Retinal pigment epithelial cell (primary cell): Measurements from ENCODE around the gene CHSY1.
A peak's percentile ranks its signal among the peaks of the same experiment; 100 is the strongest.

ENCODE experiments used
- DNase-seq: peaks from one replicate; pipeline ENCODE4 v3.0.0-alpha.2; 2010; ENCODE audit warnings: low read depth
- H3K4me3 ChIP-seq: 2 replicates; pipeline ENCODE4 v1.5.1; 2011; ENCODE audit warnings: mild to moderate bottlenecking, low read length, control low read depth, moderate library complexity
- TF ChIP-seq, protein P1 (sequence below): conservative IDR thresholded peaks from 2 replicates; pipeline ENCODE4 v1.5.1; 2011; ENCODE audit warnings: low read depth, low read length, control low read depth, inconsistent platforms

The CHSY1 gene, protein sequence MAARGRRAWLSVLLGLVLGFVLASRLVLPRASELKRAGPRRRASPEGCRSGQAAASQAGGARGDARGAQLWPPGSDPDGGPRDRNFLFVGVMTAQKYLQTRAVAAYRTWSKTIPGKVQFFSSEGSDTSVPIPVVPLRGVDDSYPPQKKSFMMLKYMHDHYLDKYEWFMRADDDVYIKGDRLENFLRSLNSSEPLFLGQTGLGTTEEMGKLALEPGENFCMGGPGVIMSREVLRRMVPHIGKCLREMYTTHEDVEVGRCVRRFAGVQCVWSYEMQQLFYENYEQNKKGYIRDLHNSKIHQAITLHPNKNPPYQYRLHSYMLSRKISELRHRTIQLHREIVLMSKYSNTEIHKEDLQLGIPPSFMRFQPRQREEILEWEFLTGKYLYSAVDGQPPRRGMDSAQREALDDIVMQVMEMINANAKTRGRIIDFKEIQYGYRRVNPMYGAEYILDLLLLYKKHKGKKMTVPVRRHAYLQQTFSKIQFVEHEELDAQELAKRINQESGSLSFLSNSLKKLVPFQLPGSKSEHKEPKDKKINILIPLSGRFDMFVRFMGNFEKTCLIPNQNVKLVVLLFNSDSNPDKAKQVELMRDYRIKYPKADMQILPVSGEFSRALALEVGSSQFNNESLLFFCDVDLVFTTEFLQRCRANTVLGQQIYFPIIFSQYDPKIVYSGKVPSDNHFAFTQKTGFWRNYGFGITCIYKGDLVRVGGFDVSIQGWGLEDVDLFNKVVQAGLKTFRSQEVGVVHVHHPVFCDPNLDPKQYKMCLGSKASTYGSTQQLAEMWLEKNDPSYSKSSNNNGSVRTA

DNA sequence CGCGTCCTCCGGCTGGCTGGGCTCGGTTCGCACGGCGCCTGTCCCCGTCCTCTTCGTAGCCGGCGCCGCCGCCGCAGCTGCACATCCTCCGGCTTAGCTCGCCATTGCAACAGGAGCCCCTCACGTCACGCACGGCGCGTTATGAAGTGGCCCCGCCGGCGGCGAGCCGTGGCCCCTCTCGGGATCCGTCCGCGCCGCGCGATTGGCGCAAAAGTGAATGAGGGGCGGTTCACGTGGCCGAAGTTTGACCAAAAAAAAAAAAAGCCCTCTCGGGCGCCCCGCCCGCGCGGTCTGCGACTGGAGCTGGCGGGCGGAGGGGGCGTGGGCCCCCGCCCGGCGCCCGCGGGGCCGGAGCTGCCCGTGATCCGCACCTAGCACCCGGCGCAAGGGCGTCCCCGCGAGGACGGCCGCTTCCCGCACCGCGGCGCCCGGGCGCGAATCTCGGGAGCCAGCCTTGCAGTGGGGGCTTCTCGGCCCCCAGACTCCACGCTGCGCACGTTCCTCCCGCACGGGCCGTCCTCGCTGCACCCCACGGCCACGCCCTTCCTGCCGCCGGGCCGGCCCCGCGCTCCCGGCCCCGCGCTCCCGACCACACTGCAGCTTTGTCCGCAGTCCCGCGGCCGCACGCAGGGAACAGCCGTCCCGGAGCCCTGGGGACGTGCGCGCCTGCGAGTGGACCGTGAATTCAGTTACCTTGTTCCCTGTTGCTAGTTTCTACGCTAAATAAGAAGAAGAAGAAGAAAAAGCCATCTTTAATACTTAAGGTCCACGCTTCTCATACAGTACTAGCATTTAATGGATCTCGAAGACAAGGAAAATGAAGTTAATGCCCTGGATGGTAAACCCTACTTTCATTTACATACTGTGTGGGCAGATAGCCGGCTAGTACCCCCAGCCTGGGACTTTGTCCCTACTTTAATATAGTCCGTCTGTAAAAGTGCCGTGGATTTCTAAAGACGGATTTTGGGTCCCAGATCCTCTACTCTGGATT, at the start of gene CHSY1:
CHSY1 (minus strand) TSS at position 219 of the 991 bp plus-strand sequence. CDS start 592 bp downstream, outside the sequence.
- peak; percentile 63 for DNase-seq
- H3K4me3 ChIP-seq, result peak within 1 kb of the TSS; percentile 81
- TF ChIP-seq, protein P1, sequence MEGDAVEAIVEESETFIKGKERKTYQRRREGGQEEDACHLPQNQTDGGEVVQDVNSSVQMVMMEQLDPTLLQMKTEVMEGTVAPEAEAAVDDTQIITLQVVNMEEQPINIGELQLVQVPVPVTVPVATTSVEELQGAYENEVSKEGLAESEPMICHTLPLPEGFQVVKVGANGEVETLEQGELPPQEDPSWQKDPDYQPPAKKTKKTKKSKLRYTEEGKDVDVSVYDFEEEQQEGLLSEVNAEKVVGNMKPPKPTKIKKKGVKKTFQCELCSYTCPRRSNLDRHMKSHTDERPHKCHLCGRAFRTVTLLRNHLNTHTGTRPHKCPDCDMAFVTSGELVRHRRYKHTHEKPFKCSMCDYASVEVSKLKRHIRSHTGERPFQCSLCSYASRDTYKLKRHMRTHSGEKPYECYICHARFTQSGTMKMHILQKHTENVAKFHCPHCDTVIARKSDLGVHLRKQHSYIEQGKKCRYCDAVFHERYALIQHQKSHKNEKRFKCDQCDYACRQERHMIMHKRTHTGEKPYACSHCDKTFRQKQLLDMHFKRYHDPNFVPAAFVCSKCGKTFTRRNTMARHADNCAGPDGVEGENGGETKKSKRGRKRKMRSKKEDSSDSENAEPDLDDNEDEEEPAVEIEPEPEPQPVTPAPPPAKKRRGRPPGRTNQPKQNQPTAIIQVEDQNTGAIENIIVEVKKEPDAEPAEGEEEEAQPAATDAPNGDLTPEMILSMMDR, result no peak

DNA sequence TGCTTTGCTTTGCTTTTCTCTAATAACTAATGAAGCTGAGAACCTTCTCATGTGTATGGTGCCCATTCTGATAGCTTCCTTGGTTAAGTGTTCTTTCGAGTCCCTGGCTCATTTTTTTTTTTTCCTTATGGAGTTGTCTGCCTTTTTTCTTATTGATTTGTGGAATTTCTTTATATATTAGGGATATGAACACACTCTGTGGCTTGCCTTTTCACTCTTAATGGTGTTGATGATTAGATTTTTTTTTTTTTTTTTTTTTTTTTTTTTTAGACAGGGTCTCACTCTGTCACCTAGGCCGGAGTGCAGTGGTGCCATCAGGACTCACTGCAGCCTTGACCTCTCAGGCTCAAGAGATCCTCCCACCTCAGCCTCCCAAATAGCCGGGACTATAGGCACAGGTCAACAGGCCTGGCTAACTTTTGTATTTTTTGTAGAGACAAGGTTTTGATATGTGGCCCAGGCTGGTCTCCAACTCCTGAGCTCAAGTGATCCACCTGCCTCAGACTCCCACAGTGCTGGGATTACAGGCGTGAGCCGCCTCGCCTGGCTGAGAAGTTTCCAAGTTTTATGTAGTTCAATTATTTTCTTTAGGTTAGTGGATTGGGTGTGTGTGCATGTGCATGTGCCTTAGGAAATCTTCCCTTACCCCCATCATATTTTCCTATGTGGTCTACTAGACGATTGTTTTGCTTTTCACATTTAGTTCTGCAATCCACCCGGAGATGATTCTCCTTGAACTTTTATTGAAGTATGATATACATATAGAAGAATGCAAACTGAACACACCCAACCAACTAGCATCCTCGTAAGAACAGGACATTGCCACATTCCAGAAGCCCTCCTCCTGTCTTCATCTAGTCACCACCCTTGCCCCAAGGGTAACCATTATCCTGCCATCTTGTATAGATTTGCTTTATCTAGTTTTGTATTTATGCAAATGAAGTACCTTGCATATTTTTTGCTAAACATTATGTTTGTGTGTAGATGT, 44.9 kb upstream of the CHSY1 start:
- no peak overlapping the region for H3K4me3 ChIP-seq
- DNase-seq, result no peak
- TF ChIP-seq, protein P1, result no peak

DNA sequence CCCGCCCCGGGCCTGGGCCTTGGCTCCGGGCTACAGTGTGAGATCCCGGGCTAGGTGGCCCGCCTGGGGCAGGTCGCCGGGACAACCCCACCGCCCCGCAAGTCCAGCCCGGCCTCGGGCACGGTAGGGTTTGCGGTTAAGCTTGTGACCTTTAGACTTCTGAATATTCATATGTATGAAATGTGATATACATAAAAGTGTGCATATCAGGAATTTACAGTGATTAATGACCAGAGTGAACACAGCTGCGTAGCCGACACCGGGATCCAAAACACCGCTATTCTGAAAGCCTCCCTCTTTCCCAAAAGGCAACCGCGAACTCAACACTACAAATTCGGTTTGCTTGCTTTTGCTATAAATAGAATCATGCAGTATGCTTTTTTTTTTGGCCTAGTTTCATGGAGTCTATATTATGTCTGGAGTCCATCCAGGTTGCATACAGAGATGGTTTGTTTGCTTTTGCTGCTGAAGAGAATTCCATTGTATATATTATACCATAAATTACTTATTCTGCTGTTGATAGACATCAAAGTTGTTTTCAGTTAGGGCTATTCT, 43.8 kb upstream of the CHSY1 start:
- TF ChIP-seq, protein P1, result no peak
- DNase-seq, result no peak
- peak overlapping the region; percentile 76 for H3K4me3 ChIP-seq

DNA sequence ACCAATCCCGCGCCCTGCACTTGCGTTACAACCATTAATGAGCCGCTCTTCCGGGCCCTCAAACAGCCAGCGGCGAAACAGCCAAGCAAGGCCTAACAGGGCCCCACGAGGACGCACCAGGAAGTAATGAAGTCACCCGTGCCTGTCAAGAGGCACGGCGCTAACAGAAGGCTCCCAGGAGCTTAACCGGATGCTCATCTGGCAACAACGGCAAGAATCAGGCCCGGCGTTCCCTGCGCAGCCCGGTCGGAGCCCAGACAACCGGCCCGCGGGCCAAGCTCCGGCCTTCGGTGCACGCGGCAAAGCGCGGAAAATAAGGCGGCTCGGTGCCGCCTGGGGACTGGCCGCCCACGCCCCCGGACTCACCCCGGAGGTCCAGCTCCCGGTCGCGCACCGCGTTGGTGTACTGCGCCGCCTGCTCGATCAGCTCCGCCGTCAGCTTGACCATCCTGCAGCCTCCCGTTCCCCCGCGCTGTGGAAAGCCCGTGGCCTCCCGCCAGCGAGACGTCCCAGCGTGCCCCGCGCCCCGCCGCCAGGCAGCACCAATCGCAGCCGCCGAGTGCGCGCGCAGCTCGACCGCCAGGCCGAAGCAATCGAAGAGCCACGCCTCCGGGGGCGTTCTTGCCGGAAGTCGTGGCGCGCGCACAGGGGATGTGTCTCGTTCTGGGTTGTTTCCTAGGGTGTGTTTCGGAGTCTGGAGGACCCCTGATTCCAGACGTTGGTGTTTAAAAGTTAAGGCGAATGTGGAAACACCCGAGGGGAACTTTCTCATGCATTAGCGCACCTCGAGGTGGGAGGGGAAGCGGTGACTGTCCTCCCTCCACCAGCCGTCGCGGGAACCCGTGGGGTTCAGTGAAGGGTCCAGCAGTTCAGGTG, 43.1 kb upstream of the CHSY1 start, which contains the start of gene SNRPA1:
SNRPA1 (minus strand) TSS at position 518 of the 876 bp plus-strand sequence; CDS start at position 448, 70 bp downstream.
- DNase-seq, result peak; percentile 75

DNA sequence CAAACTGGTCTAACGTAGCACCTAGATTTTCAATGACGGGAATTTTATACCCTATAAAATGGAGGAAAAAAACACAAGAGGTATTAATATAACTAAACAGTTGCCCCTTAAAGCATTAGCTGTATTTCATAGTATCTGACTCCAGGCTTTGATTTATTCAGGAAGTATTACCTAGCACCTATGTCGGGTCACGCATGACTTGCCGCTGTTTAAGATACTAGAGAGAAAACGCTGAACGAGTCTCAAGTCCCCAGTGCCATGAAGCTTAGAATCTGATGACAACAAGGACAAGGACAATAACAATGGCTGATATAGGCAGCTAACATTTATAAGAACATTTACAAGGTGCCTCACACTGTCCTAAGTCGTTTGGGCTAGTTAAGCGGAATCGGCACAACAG, 41.3 kb upstream of the CHSY1 start:
- peak overlapping the region; percentile 76 for H3K4me3 ChIP-seq
- no peak for DNase-seq
- TF ChIP-seq, protein P1, result no peak

More for the DNA sequence above, 43.1 kb upstream of the CHSY1 start, which contains the start of gene SNRPA1:
- peak within 1 kb of the TSS; percentile 76 for H3K4me3 ChIP-seq
- TF ChIP-seq, protein P1, result no peak
